K562 (cell line): ENCODE measurements around the gene HSDL1. TPM values are rescaled to one million over a fixed set of nuclear protein-coding genes. Genes with fewer than 3 reads are reported as not detected.

ENCODE experiments used
- ATAC-seq: fragments of 200-7000 bp; cut with Tn5 transposase; 3 replicates; pipeline ENCODE4 v1.9.1; 2020; ENCODE audit warnings: moderate library complexity
- BruUV-seq: library from RNA; stranded (reverse); fragments of 400-500 nt; replicated peaks from 2 replicates; lab custom pipeline; 2021; lab: Mats Ljungman, UMichigan
- CTCF ChIA-PET: fragments of 300-600 bp; formaldehyde crosslinking; extraction: SDS; loops from one replicate; lab custom pipeline; 2021; ENCODE audit warnings: low intra/inter-chr PET ratio; lab: Yijun Ruan, JAX
- POLR2A ChIA-PET: fragments of 300-600, 350-650 bp; sonication (Branson Sonifier 250); formaldehyde crosslinking; extraction: SDS; loops from one replicate; lab custom pipeline; 2021; ENCODE audit warnings: antibody characterized with exemption, inconsistent platforms; lab: Yijun Ruan, JAX
- DNase-seq, 4 experiments: peaks; one replicate each; pipeline versions ENCODE4 v3.0.0 to v3.0.0-alpha.2; 2011 to 2018; ENCODE audit warnings: low spot score in 3 of 4, mixed read lengths in 3 of 4; ENCODE audit errors: extremely low read depth in 1 of 4
- FAIRE-seq: peaks from 2 replicates; lab custom pipeline; 2011; peaks lifted over from hg19 to GRCh38; lab: Jason Lieb, UNC
- H2AFZ ChIP-seq: 2 replicates; pipeline ENCODE4 v1.6.0; 2011; ENCODE audit warnings: low read depth, low read length, control low read depth, inconsistent platforms
- H3K27ac ChIP-seq: fragments of 200-600 bp; 3 replicates; pipeline ENCODE4 v1.8.0; 2011; ENCODE audit warnings: low read depth, mild to moderate bottlenecking, control low read depth, inconsistent platforms, low read length, moderate library complexity, mixed read lengths; ENCODE audit errors: extremely low read depth
- H3K27me3 ChIP-seq, 2 experiments: fragments of 300-600 bp in 1 of 2; 2 replicates in 1 of 2; 3 replicates in 1 of 2; pipeline versions ENCODE4 v1.6.0 to v1.8.0; 2011; ENCODE audit warnings: inconsistent platforms in 2 of 2, low read length in 2 of 2, mild to moderate bottlenecking in 1 of 2, mixed read lengths in 1 of 2, moderate library complexity in 1 of 2; ENCODE audit not compliant: control insufficient read depth in 2 of 2, insufficient read depth in 2 of 2
- H3K36me3 ChIP-seq: fragments of 300-600 bp; 3 replicates; pipeline ENCODE4 v1.8.0; 2011; ENCODE audit warnings: mild to moderate bottlenecking, low read length, inconsistent platforms; ENCODE audit not compliant: control insufficient read depth, insufficient read depth
- H3K4me1 ChIP-seq, 2 experiments: fragments of 200-600 bp in 1 of 2; replicated peaks in 1 of 2; 2 replicates in 1 of 2; 3 replicates in 1 of 2; pipeline versions ENCODE4 v1.5.1 to v1.8.0; 2011; ENCODE audit warnings: inconsistent platforms in 2 of 2, low read length in 2 of 2, mild to moderate bottlenecking in 1 of 2, mixed read lengths in 1 of 2, moderate library complexity in 1 of 2; ENCODE audit not compliant: control insufficient read depth in 2 of 2, insufficient read depth in 2 of 2
- H3K4me2 ChIP-seq: 2 replicates; pipeline ENCODE4 v1.6.1; 2011; ENCODE audit warnings: low read length, control low read depth, inconsistent platforms, mixed read lengths; ENCODE audit not compliant: insufficient read depth
- H3K4me3 ChIP-seq: fragments of 200-600 bp; sonication (generic), shearing (Covaris generic); 2 replicates; pipeline ENCODE4 v1.5.1; 2016; ENCODE audit warnings: control low read depth, inconsistent platforms
- H3K79me2 ChIP-seq: fragments of 200-600 bp; 3 replicates; pipeline ENCODE4 v1.8.0; 2011; ENCODE audit warnings: low read length, inconsistent platforms; ENCODE audit not compliant: control insufficient read depth, insufficient read depth
- H3K9ac ChIP-seq, 2 experiments: 2 replicates each; pipeline versions ENCODE4 v1.6.0 to v1.6.1; 2011; ENCODE audit warnings: low read depth in 2 of 2, low read length in 2 of 2, control low read depth in 1 of 2, inconsistent platforms in 1 of 2, mild to moderate bottlenecking in 1 of 2, mixed read lengths in 1 of 2; ENCODE audit not compliant: insufficient read depth in 1 of 2
- H3K9me1 ChIP-seq: one replicate; pipeline ENCODE4 v1.6.0; 2011; ENCODE audit warnings: inconsistent platforms, mild to moderate bottlenecking, low read length, moderate library complexity; ENCODE audit not compliant: control insufficient read depth, insufficient read depth
- H3K9me3 ChIP-seq: replicated peaks from 2 replicates; pipeline ENCODE4 v1.5.1; 2011; ENCODE audit warnings: low read depth, low read length, inconsistent platforms; ENCODE audit not compliant: control insufficient read depth, insufficient read depth
- H4K20me1 ChIP-seq: replicated peaks from 2 replicates; pipeline ENCODE4 v1.6.1; 2011; ENCODE audit warnings: low read length, inconsistent platforms, mixed read lengths; ENCODE audit not compliant: control insufficient read depth, insufficient read depth
- HDAC8 ChIP-seq: fragments of 450-650 bp; IDR thresholded peaks from 2 replicates; pipeline ENCODE4 v1.6.1; 2016; ENCODE audit warnings: mild to moderate bottlenecking, missing genetic modification characterization, moderate library complexity, missing compliant biosample characterization
- HMBOX1 ChIP-seq: sonication (generic); IDR thresholded peaks from 2 replicates; pipeline ENCODE4 v1.6.1; 2016
- KDM4B ChIP-seq, 2 experiments: fragments of 450-650 bp in 1 of 2; sonication (generic) in 1 of 2; IDR thresholded peaks; 2 replicates each; pipeline ENCODE4 v1.6.1; 2016 to 2017; ENCODE audit warnings: borderline replicate concordance in 2 of 2, antibody characterized with exemption in 1 of 2, low read depth in 1 of 2, mild to moderate bottlenecking in 1 of 2
- KHSRP ChIP-seq: fragments of 450-650 bp; IDR thresholded peaks from 2 replicates; pipeline ENCODE4 v1.6.1; 2017
- MBD2 ChIP-seq: sonication (generic); IDR thresholded peaks from 2 replicates; pipeline ENCODE4 v1.6.1; 2016; ENCODE audit warnings: low read depth, borderline replicate concordance
- NUFIP1 ChIP-seq: fragments of 450-650 bp; IDR thresholded peaks from 2 replicates; pipeline ENCODE4 v1.6.1; 2018; ENCODE audit not compliant: partially characterized antibody
- PHF21A ChIP-seq: fragments of 450-650 bp; IDR thresholded peaks from 2 replicates; pipeline ENCODE4 v1.6.1; 2017; ENCODE audit warnings: low read depth, borderline replicate concordance
- POLR3G ChIP-seq: IDR thresholded peaks from 2 replicates; pipeline ENCODE4 v1.6.1; 2011; ENCODE audit not compliant: insufficient read length, insufficient replicate concordance; ENCODE audit errors: extremely low read depth
- RAD51 ChIP-seq: fragments of 450-650 bp; IDR thresholded peaks from 2 replicates; pipeline ENCODE4 v1.7.1; 2016; ENCODE audit warnings: low read depth, mild to moderate bottlenecking, borderline replicate concordance
- RFX7 ChIP-seq: fragments of 250-450 bp; sonication (Bioruptor Pico); IDR thresholded peaks from 2 replicates; pipeline ENCODE4 v1.5.1; 2021; ENCODE audit warnings: mild to moderate bottlenecking
- SIN3B ChIP-seq: fragments of 450-650 bp; IDR thresholded peaks from 2 replicates; pipeline ENCODE4 v1.6.1; 2017; ENCODE audit warnings: low read depth, mild to moderate bottlenecking, moderate library complexity
- SRSF7 ChIP-seq: fragments of 200-400 bp; formaldehyde crosslinking; optimal IDR thresholded peaks from 2 replicates; pipeline ENCODE3; 2017; ENCODE audit warnings: mild to moderate bottlenecking, low read depth, low read length
- TCFL5 ChIP-seq: fragments of 250-450 bp; sonication (Bioruptor Pico); conservative IDR thresholded peaks from 2 replicates; pipeline ENCODE4 v1.6.1; 2021; ENCODE audit warnings: mild to moderate bottlenecking, moderate library complexity, matching md5 sums
- USF1 ChIP-seq: sonication (generic); formaldehyde crosslinking; IDR thresholded peaks from 2 replicates; pipeline ENCODE4 v1.9.0; 2022; ENCODE audit warnings: mild to moderate bottlenecking, missing genetic modification reagents
- ZBTB34 ChIP-seq: fragments of 250-450 bp; sonication (Bioruptor Pico); IDR thresholded peaks from 2 replicates; pipeline ENCODE4 v1.8.0; 2021; ENCODE audit warnings: mild to moderate bottlenecking, moderate library complexity
- ZFP1 ChIP-seq: fragments of 450-650 bp; formaldehyde crosslinking; IDR thresholded peaks from 2 replicates; pipeline ENCODE4 v1.4.0; 2020; ENCODE audit warnings: mild to moderate bottlenecking, mixed read lengths
- ZNF282 ChIP-seq: sonication (generic); formaldehyde crosslinking; IDR thresholded peaks from 2 replicates; pipeline ENCODE4 v1.8.1; 2023; ENCODE audit warnings: missing genetic modification reagents
- ZNF655 ChIP-seq: fragments of 250-450 bp; sonication (Bioruptor Pico); IDR thresholded peaks from 2 replicates; pipeline ENCODE4 v1.5.0; 2021
- ZNF717 ChIP-seq: fragments of 250-450 bp; sonication (Bioruptor Pico); IDR thresholded peaks from 2 replicates; pipeline ENCODE4 v1.5.0; 2021
- WGBS: fragments of 100-300 bp; shearing (Covaris generic); methylation state at CpG from one replicate; pipeline ENCODE4 v1.1.6; 2016; ENCODE audit warnings: low coverage, mixed read lengths; ENCODE audit not compliant: insufficient coverage; ENCODE audit errors: missing lambda C conversion rate; 5-methylcytosine and 5-hydroxymethylcytosine counted together
- in situ Hi-C: fragments of 300-500 bp; cut with MboI; formaldehyde crosslinking; loops from 4 replicates; pipeline ENCODE4 v1.15.0; 2018; ENCODE audit warnings: inconsistent platforms, mixed read lengths
- intact Hi-C: fragments of 100-400 bp; cut with micrococcal nuclease; formaldehyde crosslinking; loops from 2 replicates; pipeline ENCODE4 v1.14.2; 2022
- polyA plus RNA-seq, 8 experiments: library from polyadenylated mRNA; depleted of rRNA in 4 of 8; stranded (reverse) in 5 of 8; unstranded in 3 of 8; fragments of >200 nt; fragmentation: Nextera tagmentation in 2 of 8; fragmentation: Illumina TruSeq in 1 of 8; extraction: Ambion mirVana in 2 of 8; extraction: Trizol in 1 of 8; gene quantifications; 2 replicates each; pipeline versions ENCODE4 v1.2.1 to v1.2.3, GENCODE V29; 2011 to 2014; ENCODE audit warnings: inconsistent platforms in 1 of 8, missing spikeins in 1 of 8
- total RNA-seq, 7 experiments: library from RNA; depleted of rRNA in 6 of 7; stranded (reverse); fragments of >200 nt in 6 of 7; fragmentation: Illumina TruSeq in 2 of 7; extraction: Trizol in 2 of 7; gene quantifications; 2 replicates each; pipeline versions ENCODE4 v1.2.1 to v1.2.3, GENCODE V29; 2011 to 2021; ENCODE audit warnings: low replicate concordance in 1 of 7

The HSDL1 gene
- total and polyA plus RNA-seq, 9 of the 15 experiments (the other 6 are each of a cell fraction or from before 2014, with no cell fraction given), result 14.8 to 41.2 (median 27.7) TPM

- H3K27ac ChIP-seq, result no peak overlapping the region
- no peaks in the 10 kb centered on the region for H3K9me3 ChIP-seq
- BruUV-seq, result no TSS peak
- no peaks in the 10 kb centered on the region for H3K27me3 ChIP-seq
- H3K4me2 ChIP-seq, result no peak overlapping the region
- ChIA-PET POLR2A (interaction anchor here (0.8 to 3.6 kb wide), 4 partner anchors 11 to 12 kb away, joined by 3 to 32 read pairs (median 6); partner anchors contain the start of gene MBTPS1), CTCF (no interaction called here)
- no peaks in the 10 kb centered on the region for H3K9me1 ChIP-seq
- ATAC-seq, result no peak
- H4K20me1 ChIP-seq, result peaks cover 12% of the 10 kb centered on the region
- 87% methylated on average over 3 of the region's 3 CpGs for WGBS
- no peak overlapping the region for H3K4me3 ChIP-seq
- in situ Hi-C loops (no loop called here), intact Hi-C loops (no loop called here)
- no peak for FAIRE-seq
- TF ChIP-seq USF1 (CRISPR knock-in tag) (no peak), SRSF7 (no peak), MBD2 (no peak), KDM4B (IDR thresholded peaks at IDR 0.05; ENCODE audit: borderline replicate concordance in 2 of 2, low read depth in 1 of 2) (no peak), ZNF282 (CRISPR knock-in tag) (no peak), TCFL5 (CRISPR knock-in tag) (no peak), KHSRP (no peak), NUFIP1 (no peak), HDAC8 (tag) (no peak), ZNF717 (no peak), SIN3B (no peak), RAD51 (no peak), ZFP1 (CRISPR knock-in tag) (no peak), HMBOX1 (no peak), ZNF655 (CRISPR knock-in tag) (no peak), RFX7 (CRISPR knock-in tag) (no peak), ZBTB34 (no peak), PHF21A (no peak), POLR3G (no peak)
- H3K4me1 ChIP-seq, result no peaks in the 10 kb centered on the region
- peaks cover 56% of the 10 kb centered on the region for H3K79me2 ChIP-seq
- H3K9ac ChIP-seq, result no peak overlapping the region
- no peak for DNase-seq
- H3K36me3 ChIP-seq, result peaks cover 28% of the 10 kb centered on the region; the same call in 2 of the 3 replicates
- no peak overlapping the region for H2AFZ ChIP-seq
These were observed 40.7 kb downstream of the HSDL1 start for GRCh38 chr16:84104231-84104630.
